ENCODE results near the gene ARPC5.

The ARPC5 gene

GRCh38 chr1:183611021-183611420 lies 24.6 kb downstream of the ARPC5 start:
- DNase-seq (ENCODE audit: low read depth in 2 of 2): no peak

GRCh38 chr1:183609759-183610452 lies 25.7 kb downstream of the ARPC5 start:
- no peak for DNase-seq (ENCODE audit: low read depth in 2 of 2)

- no peak for DNase-seq (ENCODE audit: low read depth in 2 of 2)
Observed at GRCh38 chr1:183609313-183609712, 26.3 kb downstream of the ARPC5 start.

- no peak for DNase-seq (ENCODE audit: low read depth in 2 of 2)
Observed at GRCh38 chr1:183607322-183607980, 28.1 kb downstream of the ARPC5 start.

- no peak for DNase-seq (ENCODE audit: low read depth in 2 of 2)
Observed at GRCh38 chr1:183605904-183606303, 29.7 kb downstream of the ARPC5 start.

- no peak for DNase-seq (ENCODE audit: low read depth in 2 of 2)
Observed at GRCh38 chr1:183604815-183605214, 30.8 kb downstream of the ARPC5 start.

GRCh38 chr1:183604038-183604808 lies 31.4 kb downstream of the ARPC5 start:
- no peak for DNase-seq (ENCODE audit: low read depth in 2 of 2)

GRCh38 chr1:183602510-183602909 lies 33.1 kb downstream of the ARPC5 start:
- no peak for DNase-seq (ENCODE audit: low read depth in 2 of 2)

GRCh38 chr1:183600634-183601033 lies 34.9 kb downstream of the ARPC5 start:
- no peak for DNase-seq (ENCODE audit: low read depth in 2 of 2)

- no peak for DNase-seq (ENCODE audit: low read depth in 2 of 2)
Observed at GRCh38 chr1:183600136-183600535, 35.4 kb downstream of the ARPC5 start.

- no peak for DNase-seq (ENCODE audit: low read depth in 2 of 2)
Observed at GRCh38 chr1:183598386-183598785, 37.2 kb downstream of the ARPC5 start.

- no peak for DNase-seq (ENCODE audit: low read depth in 2 of 2)
Observed at GRCh38 chr1:183597656-183598347, 37.8 kb downstream of the ARPC5 start.

- DNase-seq (ENCODE audit: low read depth in 2 of 2): no peak
Observed at GRCh38 chr1:183596500-183596899, 39.1 kb downstream of the ARPC5 start.

- DNase-seq (ENCODE audit: low read depth in 2 of 2): no peak
Observed at GRCh38 chr1:183595537-183595936, 40.0 kb downstream of the ARPC5 start.

- DNase-seq (ENCODE audit: low read depth in 2 of 2): no peak
Observed at GRCh38 chr1:183593356-183593755, 42.2 kb downstream of the ARPC5 start.

GRCh38 chr1:183592733-183593132 lies 42.9 kb downstream of the ARPC5 start:
- DNase-seq (ENCODE audit: low read depth in 2 of 2): no peak

- no peak for DNase-seq (ENCODE audit: low read depth in 2 of 2)
Observed at GRCh38 chr1:183590244-183591191, 45.1 kb downstream of the ARPC5 start, which contains the start of gene NCF2. Gene NCF2, minus strand, starts transcription at chr1:183590459. Its CDS starts 130 bp downstream, at chr1:183590329.

GRCh38 chr1:183589874-183590243 lies 45.7 kb downstream of the ARPC5 start:
- no peak for DNase-seq (ENCODE audit: low read depth in 2 of 2)

GRCh38 chr1:183589384-183589783 lies 46.2 kb downstream of the ARPC5 start:
- DNase-seq (ENCODE audit: low read depth in 2 of 2): no peak

GRCh38 chr1:183588827-183589226 lies 46.8 kb downstream of the ARPC5 start:
- no peak for DNase-seq (ENCODE audit: low read depth in 2 of 2)

- no peak for DNase-seq (ENCODE audit: low read depth in 2 of 2)
Observed at GRCh38 chr1:183586926-183587325, 48.7 kb downstream of the ARPC5 start.
